UCSD-AML1 (cell line): Measurements from ENCODE around the gene ZNF425.
"Not testable (repeated sequence)": the region's sequence is repeated elsewhere in the genome, so short reads cannot be mapped to it uniquely, and the experiment has no call there.

Experiments
- DNase-seq: peaks from one replicate; lab custom pipeline; 2025; ENCODE audit not compliant: unreplicated experiment; lab: John Stamatoyannopoulos, UW

ZNF425 gene

DNA sequence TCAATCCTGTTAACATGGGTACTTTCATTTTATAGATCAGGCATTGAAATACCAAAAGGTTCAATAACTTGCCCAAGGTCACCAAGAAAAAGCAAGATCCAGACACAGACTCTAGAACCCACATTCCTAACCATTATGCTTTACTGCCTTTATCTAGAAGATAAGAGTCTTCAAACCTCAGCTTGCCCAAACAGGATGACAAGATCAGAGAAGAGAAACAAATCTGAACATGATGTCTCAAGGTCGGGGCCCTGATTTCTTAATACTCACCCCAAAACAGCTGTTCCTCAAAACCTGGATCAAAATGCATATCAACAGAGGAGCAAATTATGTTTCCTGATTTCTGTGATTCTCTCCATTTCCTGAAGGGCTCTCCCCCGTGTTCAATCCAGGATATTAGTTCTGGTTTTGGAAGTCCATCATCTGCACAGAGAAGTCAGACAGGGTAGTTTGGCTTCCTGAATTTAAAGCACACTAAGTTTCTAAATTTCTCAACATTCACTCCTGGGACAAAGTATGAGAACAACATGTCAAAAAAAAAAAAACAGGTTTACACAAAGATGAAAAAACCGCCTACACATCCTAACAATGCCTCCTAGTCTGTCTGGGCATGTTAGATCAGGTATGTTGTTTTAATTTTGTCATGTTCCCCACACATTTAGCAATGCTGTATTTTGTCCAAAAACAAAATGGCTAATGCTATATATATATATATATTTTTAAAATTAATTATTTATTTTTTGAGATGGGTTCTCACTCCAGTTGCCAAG lies 51.8 kb downstream of the ZNF425 start:
- no peak for DNase-seq

GRCh38 chr7:149072438-149072775 lies 53.7 kb downstream of the ZNF425 start:
- no peak for DNase-seq

DNA sequence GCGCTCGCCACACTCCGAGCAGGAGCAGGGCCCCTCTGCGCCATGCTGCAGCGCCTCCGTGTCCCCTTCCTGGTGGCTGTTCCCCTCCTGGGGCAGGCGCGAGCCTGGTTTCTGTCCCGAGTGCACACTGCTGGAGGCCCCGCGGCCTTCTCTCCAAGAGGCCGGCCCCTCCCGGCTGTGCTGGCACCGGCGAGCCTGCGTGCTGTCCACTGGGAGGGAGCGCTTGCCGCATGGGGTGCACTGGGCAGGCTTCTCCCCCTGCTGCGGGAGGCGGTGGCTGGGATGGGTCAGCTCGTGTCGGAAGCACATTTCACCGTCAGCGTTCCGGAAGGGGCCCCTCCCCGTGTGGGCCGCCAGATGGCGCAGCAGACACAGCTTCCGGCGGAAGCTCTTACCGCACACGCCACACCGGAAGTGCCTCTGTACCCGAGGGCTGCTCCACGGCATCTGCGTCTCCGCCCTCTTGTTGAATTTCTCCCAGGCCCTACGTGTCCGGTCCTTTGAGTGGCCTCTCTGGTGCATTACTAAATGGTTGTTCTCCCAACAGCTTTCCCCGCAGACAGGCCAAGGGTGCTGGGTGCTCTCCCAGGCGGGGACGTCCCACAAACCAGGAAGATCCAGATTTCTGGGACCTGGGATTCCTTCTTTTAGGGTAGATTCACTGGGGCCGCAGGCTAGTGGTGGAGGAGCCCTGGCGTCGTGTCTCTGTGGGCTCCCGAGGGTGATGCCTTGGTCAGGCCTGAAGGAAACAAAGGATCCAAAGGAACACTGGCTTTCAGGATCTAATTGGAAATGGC lies 54.3 kb downstream of the ZNF425 start:
- no peak for DNase-seq

DNA sequence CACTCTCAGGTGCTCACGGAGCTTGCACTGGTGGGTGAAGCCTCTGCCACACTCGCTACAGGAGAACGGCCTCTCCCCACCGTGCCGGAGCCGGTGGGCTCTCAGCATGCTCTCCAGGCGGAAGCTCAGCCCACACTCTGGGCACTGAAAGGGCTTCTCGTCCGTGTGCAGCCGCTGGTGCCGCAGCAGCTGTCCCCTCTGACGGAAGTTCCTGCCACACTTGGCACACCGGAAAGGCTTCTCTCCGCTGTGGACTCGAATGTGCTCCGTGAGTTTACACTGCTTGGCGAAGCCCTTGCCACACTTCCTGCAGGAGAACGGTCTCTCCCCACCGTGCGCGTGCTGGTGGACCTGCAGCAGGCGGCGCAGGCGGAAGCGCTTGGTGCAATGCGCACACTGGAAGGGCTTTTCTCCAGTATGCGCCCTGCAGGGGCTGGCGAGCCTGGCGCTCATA lies 54.9 kb downstream of the ZNF425 start:
- DNase-seq = no peak

GRCh38 chr7:149070372-149071125 lies 55.6 kb downstream of the ZNF425 start:
- DNase-seq = no peak

GRCh38 chr7:149067869-149068268 lies 58.3 kb downstream of the ZNF425 start:
- no peak for DNase-seq

GRCh38 chr7:149063476-149063875 lies 62.6 kb downstream of the ZNF425 start:
- no peak for DNase-seq

DNA sequence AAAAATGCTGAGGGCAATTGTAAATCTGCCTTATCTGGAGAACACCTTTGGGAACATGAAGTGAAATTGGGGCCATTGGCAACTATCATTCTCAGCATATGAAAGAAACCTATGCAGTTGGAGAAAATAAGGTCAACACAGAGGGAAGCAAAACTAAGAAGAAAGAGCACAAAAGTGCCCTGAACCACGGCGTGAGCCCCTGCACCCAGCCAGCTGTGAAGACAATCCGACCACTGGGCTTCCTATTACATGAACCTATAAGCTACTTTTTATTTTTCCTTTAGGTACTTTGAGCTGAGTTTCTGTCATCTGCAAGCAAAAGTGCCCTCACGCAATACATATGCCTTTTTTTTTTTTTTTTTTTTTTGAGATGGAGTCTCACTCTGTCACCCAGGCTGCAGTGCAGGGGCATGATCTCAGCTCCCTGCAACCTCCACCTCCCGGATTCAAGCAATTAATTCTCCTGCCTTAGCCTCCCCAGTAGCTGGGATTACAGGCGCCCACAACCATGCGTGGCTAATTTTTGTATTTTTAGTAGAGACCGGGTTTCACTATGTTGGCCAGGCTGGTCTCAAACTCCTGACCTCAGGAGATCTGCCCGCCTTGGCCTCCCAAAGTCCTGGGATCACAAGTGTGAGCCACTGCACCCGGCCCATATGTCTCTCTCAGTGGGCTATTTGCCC lies 63.8 kb downstream of the ZNF425 start:
- not testable (repeated sequence) for DNase-seq

DNA sequence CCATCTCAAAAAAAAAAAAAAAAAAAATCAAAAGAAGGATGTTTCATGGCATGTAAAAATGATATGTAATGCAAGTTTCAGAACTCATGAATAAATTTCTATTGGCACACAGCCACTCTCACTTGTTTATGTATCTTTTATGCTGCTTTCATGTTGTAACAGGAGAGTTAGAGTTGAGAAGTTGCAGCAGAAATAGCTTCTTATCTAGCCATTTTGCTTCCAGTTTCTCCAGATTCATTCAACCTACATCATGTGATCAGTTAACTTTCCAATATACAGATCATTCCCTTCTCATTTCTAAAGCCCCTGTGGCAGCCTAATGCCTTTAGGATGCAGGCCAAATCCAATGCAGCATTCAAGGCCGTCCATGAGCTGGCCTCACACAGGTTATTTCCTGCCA lies 66.0 kb downstream of the ZNF425 start:
- DNase-seq = no peak

DNA sequence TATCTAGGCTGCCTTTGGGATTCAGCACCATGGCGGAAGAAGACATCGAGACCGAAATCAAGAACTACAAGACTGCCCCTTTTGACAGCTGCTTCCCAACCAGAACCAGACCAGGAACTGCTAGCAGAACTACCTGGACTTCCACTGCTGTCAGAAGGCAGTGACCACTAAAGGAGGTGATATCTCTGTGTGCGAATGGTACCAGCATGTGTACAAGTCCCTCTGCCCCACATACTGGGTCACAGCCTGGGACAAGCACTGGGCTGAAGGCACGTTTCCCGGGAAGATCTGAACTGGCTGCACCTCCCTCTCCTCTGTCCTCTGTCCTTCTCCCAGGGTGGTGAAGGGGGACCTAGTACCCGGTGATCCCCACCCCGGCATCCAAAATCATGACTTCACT lies 72.2 kb downstream of the ZNF425 start:
- DNase-seq = no peak

DNA sequence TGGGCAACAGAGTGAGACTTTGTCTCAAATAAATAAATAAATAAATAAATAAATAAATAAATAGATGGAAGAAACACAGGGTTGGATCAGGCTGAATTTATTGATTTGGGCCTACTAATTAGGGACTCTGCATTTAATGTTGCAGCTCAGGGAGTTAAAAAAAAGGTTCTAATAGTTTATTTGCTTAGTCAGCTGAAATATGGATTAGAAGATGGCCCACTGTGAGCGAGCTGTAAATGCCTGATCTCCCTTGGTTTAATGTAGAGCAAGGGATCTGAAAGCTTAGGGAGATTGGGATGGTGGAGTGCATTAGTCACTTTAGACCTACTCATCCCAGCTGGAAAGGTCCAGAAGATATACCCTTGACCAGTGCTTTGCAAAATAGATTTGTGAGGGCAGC lies 72.7 kb downstream of the ZNF425 start:
- DNase-seq = no peak
